GM12878 (cell line): ENCODE data around the gene KLHL22. TPM values are rescaled to one million over a fixed set of nuclear protein-coding genes. Genes with fewer than 3 reads are reported as not detected.

Experiments used
- ATAC-seq: fragments of 200-7000 bp; cut with Tn5 transposase; 3 replicates; pipeline ENCODE4 v1.9.1; 2020; ENCODE audit warnings: mild to moderate bottlenecking, moderate library complexity
- BruUV-seq: library from RNA; stranded (reverse); fragments of 400-500 nt; replicated peaks from 2 replicates; lab custom pipeline; 2021; lab: Mats Ljungman, UMichigan
- CTCF ChIA-PET: fragments of 300-600 bp; sonication (Branson Sonifier 250); formaldehyde crosslinking; extraction: SDS; loops from one replicate; lab custom pipeline; 2021; ENCODE audit warnings: inconsistent platforms; lab: Yijun Ruan, JAX
- POLR2A ChIA-PET: fragments of 350-600 bp; formaldehyde crosslinking; extraction: SDS; loops from one replicate; lab custom pipeline; 2021; ENCODE audit warnings: inconsistent platforms; lab: Charles Lee
- RAD21 ChIA-PET: fragments of 300-600 bp; sonication (Branson Sonifier 250); formaldehyde crosslinking; loops from one replicate; lab custom pipeline; 2023; ENCODE audit warnings: antibody characterized with exemption; ENCODE audit not compliant: unreplicated experiment; lab: Charles Lee
- SMC1A ChIA-PET: fragments of 300-600 bp; sonication (Branson Sonifier 250); formaldehyde crosslinking; loops from one replicate; lab custom pipeline; 2023; ENCODE audit not compliant: unreplicated experiment, uncharacterized antibody; lab: Charles Lee
- DNase-seq: peaks from one replicate; pipeline ENCODE4 v3.0.0-alpha.2; 2011; ENCODE audit warnings: low read depth, low spot score
- FAIRE-seq: peaks from 3 replicates; lab custom pipeline; 2011; peaks lifted over from hg19 to GRCh38; lab: Jason Lieb, UNC
- H2AFZ ChIP-seq: 2 replicates; pipeline ENCODE4 v1.6.0; 2011; ENCODE audit warnings: low read depth, low read length, control low read depth; ENCODE audit not compliant: control insufficient read depth
- H3K27ac ChIP-seq: 2 replicates; pipeline ENCODE4 v1.5.1; 2011; ENCODE audit warnings: control low read depth; ENCODE audit not compliant: control insufficient read depth, insufficient read depth
- H3K27me3 ChIP-seq, 2 experiments: replicated peaks in 1 of 2; 2 replicates each; pipeline versions ENCODE4 v1.6.0 to v1.6.1; 2011; ENCODE audit warnings: low read length in 1 of 2; ENCODE audit not compliant: control insufficient read depth in 2 of 2, insufficient read depth in 2 of 2
- H3K36me3 ChIP-seq, 2 experiments: 2 replicates each; pipeline ENCODE4 v1.5.1; 2011; ENCODE audit warnings: low read length in 1 of 2; ENCODE audit not compliant: control insufficient read depth in 2 of 2, insufficient read depth in 2 of 2
- H3K4me1 ChIP-seq: 2 replicates; pipeline ENCODE4 v1.6.1; 2011; ENCODE audit warnings: mild to moderate bottlenecking, low read length, moderate library complexity, mixed read lengths; ENCODE audit not compliant: control insufficient read depth, insufficient read depth
- H3K4me2 ChIP-seq: 2 replicates; pipeline ENCODE4 v1.6.0; 2011; ENCODE audit warnings: control low read depth; ENCODE audit not compliant: control insufficient read depth, insufficient read depth
- H3K4me3 ChIP-seq: fragments of 200-600 bp; sonication (generic); 2 replicates; pipeline ENCODE4 v1.5.1; 2016
- H3K79me2 ChIP-seq: 2 replicates; pipeline ENCODE4 v1.6.0; 2011; ENCODE audit warnings: low read length; ENCODE audit not compliant: control insufficient read depth, insufficient read depth
- H3K9ac ChIP-seq: 2 replicates; pipeline ENCODE4 v1.8.0; 2011; ENCODE audit warnings: low read length, control low read depth, mixed read lengths; ENCODE audit not compliant: control insufficient read depth, insufficient read depth
- H3K9me3 ChIP-seq: replicated peaks from 3 replicates; pipeline ENCODE4 v1.5.1; 2011; ENCODE audit warnings: mild to moderate bottlenecking, low read length; ENCODE audit not compliant: control insufficient read depth, insufficient read depth
- H4K20me1 ChIP-seq: 2 replicates; pipeline ENCODE4 v1.6.0; 2011; ENCODE audit not compliant: control insufficient read depth, insufficient read depth
- CBFB ChIP-seq: IDR thresholded peaks from 2 replicates; pipeline ENCODE4 v1.6.1; 2016; ENCODE audit warnings: antibody characterized with exemption, low read depth
- ESRRA ChIP-seq: IDR thresholded peaks from 2 replicates; pipeline ENCODE4 v1.6.1; 2012; ENCODE audit warnings: mild to moderate bottlenecking, low read length, improper control_type of control experiment
- HDAC2 ChIP-seq: fragments of 200-600 bp; sonication (generic); IDR thresholded peaks from 2 replicates; pipeline ENCODE4 v1.6.1; 2017
- HDAC6 ChIP-seq: fragments of 200-600 bp; sonication (generic); IDR thresholded peaks from one replicate; pipeline ENCODE4 v1.8.0; 2017; ENCODE audit warnings: antibody characterized with exemption; ENCODE audit not compliant: unreplicated experiment
- NFXL1 ChIP-seq: fragments of 450-650 bp; IDR thresholded peaks from 2 replicates; pipeline ENCODE4 v1.6.1; 2017; ENCODE audit warnings: antibody characterized with exemption, mild to moderate bottlenecking, borderline replicate concordance
- NFYA ChIP-seq: IDR thresholded peaks from 2 replicates; pipeline ENCODE4 v1.6.1; 2011; ENCODE audit warnings: low read depth, mild to moderate bottlenecking, low read length, improper control_type of control experiment, borderline replicate concordance
- NR2C2 ChIP-seq: IDR thresholded peaks from 2 replicates; pipeline ENCODE4 v1.6.1; 2011; ENCODE audit warnings: borderline replicate concordance, low read depth; ENCODE audit not compliant: control insufficient read depth, insufficient read length
- PAX8 ChIP-seq: fragments of 450-650 bp; IDR thresholded peaks from 2 replicates; pipeline ENCODE4 v1.6.1; 2017; ENCODE audit warnings: mild to moderate bottlenecking, moderate library complexity
- RBBP5 ChIP-seq: fragments of 200-600 bp; sonication (generic); conservative IDR thresholded peaks from 2 replicates; pipeline ENCODE4 v1.6.1; 2016
- RELA ChIP-seq: fragments of 450-650 bp; IDR thresholded peaks from 2 replicates; pipeline ENCODE4 v1.8.0; 2014; ENCODE audit warnings: borderline replicate concordance; ENCODE audit not compliant: partially characterized antibody
- SMAD5 ChIP-seq: IDR thresholded peaks from 2 replicates; pipeline ENCODE4 v1.6.1; 2016; ENCODE audit warnings: antibody characterized with exemption, low read depth
- SP1 ChIP-seq: IDR thresholded peaks from one replicate; pipeline ENCODE4 v1.6.1; 2011; ENCODE audit warnings: low read depth, low read length
- SREBF1 ChIP-seq: IDR thresholded peaks from 2 replicates; pipeline ENCODE4 v1.6.1; 2012; ENCODE audit warnings: mild to moderate bottlenecking, low read length
- TCF3 ChIP-seq: IDR thresholded peaks from 2 replicates; pipeline ENCODE4 v1.6.1; 2012; ENCODE audit warnings: low read depth, mild to moderate bottlenecking, low read length, borderline replicate concordance; ENCODE audit not compliant: insufficient read depth
- WRNIP1 ChIP-seq: IDR thresholded peaks from 2 replicates; pipeline ENCODE4 v1.6.1; 2011; ENCODE audit warnings: low read depth, low read length, improper control_type of control experiment, borderline replicate concordance
- YY1 ChIP-seq: IDR thresholded peaks from 2 replicates; pipeline ENCODE4 v1.6.1; 2011; ENCODE audit warnings: low read depth, mild to moderate bottlenecking, low read length
- WGBS: methylation state at CpG from one replicate; pipeline ENCODE4 v1.1.6; 2016; ENCODE audit warnings: low lambda C conversion rate; ENCODE audit not compliant: insufficient replicate concordance, insufficient coverage; ENCODE audit errors: missing lambda C conversion rate; 5-methylcytosine and 5-hydroxymethylcytosine counted together
- in situ Hi-C: fragments of 300-500 bp; cut with MboI; formaldehyde crosslinking; loops from 9 replicates; pipeline ENCODE4 v1.14.3; 2018; ENCODE audit warnings: mixed read lengths
- intact Hi-C: fragments of 100-400 bp; cut with micrococcal nuclease; formaldehyde crosslinking; loops from one replicate; pipeline ENCODE4 v1.14.2; 2022; ENCODE audit not compliant: unreplicated experiment
- polyA plus RNA-seq, 11 experiments: library from polyadenylated mRNA; depleted of rRNA in 4 of 11; unstranded in 6 of 11; stranded (reverse) in 5 of 11; fragments of >200 nt; fragmentation: Nextera tagmentation in 4 of 11; fragmentation: Illumina TruSeq in 1 of 11; extraction: Ambion mirVana in 4 of 11; extraction: Trizol in 1 of 11; gene quantifications; 1 replicate in 1 of 11; 2 replicates in 10 of 11; pipeline versions ENCODE4 v1.2.1 to v1.2.3, GENCODE V29; 2011 to 2016; ENCODE audit warnings: inconsistent platforms in 2 of 11, missing spikeins in 2 of 11, low read depth in 1 of 11
- total RNA-seq, 4 experiments: library from RNA; depleted of rRNA in 3 of 4; stranded (reverse); fragments of >200 nt in 3 of 4; fragmentation: Illumina TruSeq in 1 of 4; extraction: Trizol in 1 of 4; gene quantifications; 2 replicates each; pipeline versions ENCODE4 v1.2.1 to v1.2.3, GENCODE V29; 2013 to 2021
- TF ChIP-seq, protein P1 (sequence below): fragments of 450-650 bp; IDR thresholded peaks from 2 replicates; pipeline ENCODE4 v1.6.1; 2017; ENCODE audit warnings: mild to moderate bottlenecking
- TF ChIP-seq, protein P2 (sequence below): IDR thresholded peaks from 2 replicates; pipeline ENCODE4 v1.6.1; 2012; ENCODE audit warnings: low read depth, low read length, improper control_type of control experiment
- TF ChIP-seq, protein P3 (sequence below): fragments of 450-650 bp; formaldehyde crosslinking; IDR thresholded peaks from 2 replicates; pipeline ENCODE4 v1.5.0; 2022; ENCODE audit warnings: mild to moderate bottlenecking, missing genetic modification characterization

The KLHL22 gene
- total and polyA plus RNA-seq, 10 of the 15 experiments (the other 5 are each of a cell fraction or from before 2014, with no cell fraction given), result 0.06 to 22.1 (median 14.2) TPM

DNA sequence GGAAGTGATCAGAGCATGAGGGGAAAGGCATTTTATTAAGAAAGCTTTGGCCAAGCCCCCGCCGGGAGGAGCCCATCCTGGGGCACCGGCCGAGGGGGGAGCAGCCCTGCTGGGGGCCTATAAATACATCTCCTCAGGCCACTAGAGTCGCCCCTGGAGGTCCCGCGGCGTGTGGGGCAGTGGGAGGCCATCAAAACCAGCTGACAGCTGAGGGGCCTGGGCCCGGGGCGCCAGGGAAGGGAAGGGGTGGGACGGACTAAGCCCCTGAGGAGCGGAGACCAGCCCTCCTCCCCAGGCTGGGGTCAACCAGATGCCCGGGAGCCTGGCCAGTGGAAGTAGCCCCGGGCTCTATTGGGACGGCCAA, 71.0 kb downstream of the KLHL22 start:
- intact Hi-C loops (no loop called here), in situ Hi-C loops (loop anchor here (5.0 kb wide), 2 partner anchors 33 to 68 kb away; no protein-coding TSS in a partner anchor)
- Histone ChIP-seq H3K36me3 (no peaks in the 10 kb centered on the region), H3K9ac (no peak overlapping the region), H3K79me2 (no peaks in the 10 kb centered on the region), H3K27ac (no peak overlapping the region), H3K27me3 (peaks cover 0 to 9% of the 10 kb centered on the region in 2 experiments; a peak in 3 of 4 replicates), H4K20me1 (no peaks in the 10 kb centered on the region), H3K9me3 (no peaks in the 10 kb centered on the region; the same call in 2 of the 3 replicates), H3K4me1 (peaks cover 5% of the 10 kb centered on the region), H2AFZ (no peak overlapping the region), H3K4me2 (no peak overlapping the region), H3K4me3 (no peak overlapping the region)
- ChIA-PET CTCF (no interaction called here), POLR2A (no interaction called here), SMC1A (no interaction called here), RAD21 (no interaction called here)
- 68% methylated on average over 15 of the region's 15 CpGs for WGBS
- DNase-seq (no peak), ATAC-seq (no peak), FAIRE-seq (no peak)
- BruUV-seq, result no TSS peak
- no peak for TF ChIP-seq RELA
- TF ChIP-seq, protein P1, sequence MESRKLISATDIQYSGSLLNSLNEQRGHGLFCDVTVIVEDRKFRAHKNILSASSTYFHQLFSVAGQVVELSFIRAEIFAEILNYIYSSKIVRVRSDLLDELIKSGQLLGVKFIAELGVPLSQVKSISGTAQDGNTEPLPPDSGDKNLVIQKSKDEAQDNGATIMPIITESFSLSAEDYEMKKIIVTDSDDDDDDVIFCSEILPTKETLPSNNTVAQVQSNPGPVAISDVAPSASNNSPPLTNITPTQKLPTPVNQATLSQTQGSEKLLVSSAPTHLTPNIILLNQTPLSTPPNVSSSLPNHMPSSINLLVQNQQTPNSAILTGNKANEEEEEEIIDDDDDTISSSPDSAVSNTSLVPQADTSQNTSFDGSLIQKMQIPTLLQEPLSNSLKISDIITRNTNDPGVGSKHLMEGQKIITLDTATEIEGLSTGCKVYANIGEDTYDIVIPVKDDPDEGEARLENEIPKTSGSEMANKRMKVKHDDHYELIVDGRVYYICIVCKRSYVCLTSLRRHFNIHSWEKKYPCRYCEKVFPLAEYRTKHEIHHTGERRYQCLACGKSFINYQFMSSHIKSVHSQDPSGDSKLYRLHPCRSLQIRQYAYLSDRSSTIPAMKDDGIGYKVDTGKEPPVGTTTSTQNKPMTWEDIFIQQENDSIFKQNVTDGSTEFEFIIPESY, result no peak
- no peak for TF ChIP-seq NFYA
- TF ChIP-seq PAX8, result no peak
- TF ChIP-seq, protein P2, sequence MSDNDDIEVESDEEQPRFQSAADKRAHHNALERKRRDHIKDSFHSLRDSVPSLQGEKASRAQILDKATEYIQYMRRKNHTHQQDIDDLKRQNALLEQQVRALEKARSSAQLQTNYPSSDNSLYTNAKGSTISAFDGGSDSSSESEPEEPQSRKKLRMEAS, result no peak
- no peak for TF ChIP-seq SREBF1
- no peak for TF ChIP-seq YY1
- no peak for TF ChIP-seq WRNIP1
- TF ChIP-seq TCF3, result no peak
- no peak for TF ChIP-seq HDAC6
- no peak for TF ChIP-seq HDAC2
- TF ChIP-seq RBBP5, result no peak
- no peak for TF ChIP-seq CBFB
- TF ChIP-seq SP1, result no peak
- TF ChIP-seq NR2C2, result no peak
- TF ChIP-seq NFXL1, result no peak
- TF ChIP-seq ESRRA, result no peak
- TF ChIP-seq, protein P3, sequence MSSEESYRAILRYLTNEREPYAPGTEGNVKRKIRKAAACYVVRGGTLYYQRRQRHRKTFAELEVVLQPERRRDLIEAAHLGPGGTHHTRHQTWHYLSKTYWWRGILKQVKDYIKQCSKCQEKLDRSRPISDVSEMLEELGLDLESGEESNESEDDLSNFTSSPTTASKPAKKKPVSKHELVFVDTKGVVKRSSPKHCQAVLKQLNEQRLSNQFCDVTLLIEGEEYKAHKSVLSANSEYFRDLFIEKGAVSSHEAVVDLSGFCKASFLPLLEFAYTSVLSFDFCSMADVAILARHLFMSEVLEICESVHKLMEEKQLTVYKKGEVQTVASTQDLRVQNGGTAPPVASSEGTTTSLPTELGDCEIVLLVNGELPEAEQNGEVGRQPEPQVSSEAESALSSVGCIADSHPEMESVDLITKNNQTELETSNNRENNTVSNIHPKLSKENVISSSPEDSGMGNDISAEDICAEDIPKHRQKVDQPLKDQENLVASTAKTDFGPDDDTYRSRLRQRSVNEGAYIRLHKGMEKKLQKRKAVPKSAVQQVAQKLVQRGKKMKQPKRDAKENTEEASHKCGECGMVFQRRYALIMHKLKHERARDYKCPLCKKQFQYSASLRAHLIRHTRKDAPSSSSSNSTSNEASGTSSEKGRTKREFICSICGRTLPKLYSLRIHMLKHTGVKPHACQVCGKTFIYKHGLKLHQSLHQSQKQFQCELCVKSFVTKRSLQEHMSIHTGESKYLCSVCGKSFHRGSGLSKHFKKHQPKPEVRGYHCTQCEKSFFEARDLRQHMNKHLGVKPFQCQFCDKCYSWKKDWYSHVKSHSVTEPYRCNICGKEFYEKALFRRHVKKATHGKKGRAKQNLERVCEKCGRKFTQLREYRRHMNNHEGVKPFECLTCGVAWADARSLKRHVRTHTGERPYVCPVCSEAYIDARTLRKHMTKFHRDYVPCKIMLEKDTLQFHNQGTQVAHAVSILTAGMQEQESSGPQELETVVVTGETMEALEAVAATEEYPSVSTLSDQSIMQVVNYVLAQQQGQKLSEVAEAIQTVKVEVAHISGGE, result no peak
- TF ChIP-seq SMAD5, result no peak
